ENCODE data around the gene MYOF.

DNA sequence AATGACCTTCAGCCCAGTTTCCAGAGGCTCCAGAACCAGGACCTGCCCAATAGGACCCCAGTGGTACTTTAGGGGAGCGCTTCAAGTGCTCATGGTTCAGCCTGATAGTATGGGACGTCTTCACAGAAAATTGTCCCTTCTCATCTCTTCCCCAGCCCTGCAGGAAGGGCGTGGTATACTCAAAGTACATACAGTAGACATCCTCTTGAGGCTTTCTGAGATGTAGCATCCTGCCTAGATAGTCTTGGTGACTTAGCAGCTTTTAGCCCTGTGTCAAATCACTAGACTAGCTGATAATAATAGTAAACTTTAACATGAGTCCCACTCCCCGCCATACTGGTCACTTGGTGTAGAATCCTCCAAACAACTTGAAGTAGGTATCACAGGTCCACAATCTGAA is 215.3 kb downstream of the MYOF start:
- TF ChIP-seq CTCF (IDR thresholded peaks at IDR 0.05) (no peak), POLR2A (IDR thresholded peaks at IDR 0.05) (no peak)
